Measurements from ENCODE around the gene RHBDL1.
A peak's percentile ranks its signal among the peaks of the same experiment; 100 is the strongest.

Gene RHBDL1

DNA sequence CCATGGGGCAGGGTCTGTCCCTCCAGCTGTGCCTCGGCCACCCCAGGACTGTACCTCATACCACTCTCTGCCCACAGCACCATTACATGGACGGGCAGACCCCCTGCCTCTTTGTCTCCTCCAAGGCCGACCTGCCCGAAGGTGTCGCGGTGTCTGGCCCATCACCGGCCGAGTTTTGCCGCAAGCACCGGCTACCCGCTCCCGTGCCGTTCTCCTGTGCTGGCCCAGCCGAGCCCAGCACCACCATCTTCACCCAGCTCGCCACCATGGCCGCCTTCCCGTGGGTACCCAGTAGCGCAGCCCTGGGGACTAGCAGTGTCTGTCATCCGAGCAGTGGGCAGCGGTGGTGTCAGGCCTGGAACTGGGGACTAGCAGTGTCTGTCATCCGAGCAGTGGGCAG, 2.6 kb upstream of the RHBDL1 start:
- no peak for DNase-seq (ENCODE audit: low read depth in 2 of 2)

DNA sequence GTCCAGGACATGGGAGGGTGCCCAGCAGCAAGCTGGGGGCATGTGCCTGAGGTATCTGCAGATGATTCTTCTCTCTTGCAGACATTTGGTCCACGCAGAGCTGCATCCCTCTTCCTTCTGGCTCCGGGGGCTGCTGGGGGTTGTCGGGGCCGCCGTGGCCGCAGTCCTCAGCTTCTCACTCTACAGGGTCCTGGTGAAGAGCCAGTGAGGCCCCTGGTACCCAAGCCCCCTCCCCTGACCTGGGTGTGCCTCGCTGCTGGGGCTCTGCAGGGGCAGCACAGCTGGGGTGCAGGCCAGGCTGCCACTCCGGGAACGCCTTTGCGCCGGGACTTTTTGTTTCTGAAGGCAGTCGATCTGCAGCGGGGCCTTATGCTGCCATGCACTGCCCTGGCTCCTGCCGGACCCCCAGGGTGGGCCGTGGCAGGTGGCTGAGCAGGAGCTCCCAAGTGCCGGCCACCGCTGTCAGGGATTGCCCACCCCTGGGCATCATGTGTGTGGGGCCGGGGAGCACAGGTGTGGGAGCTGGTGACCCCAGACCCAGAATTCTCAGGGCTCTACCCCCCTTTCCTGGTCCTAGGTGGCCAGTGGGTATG, 2.0 kb upstream of the RHBDL1 start:
- no peak for DNase-seq (ENCODE audit: low read depth in 2 of 2)

DNA sequence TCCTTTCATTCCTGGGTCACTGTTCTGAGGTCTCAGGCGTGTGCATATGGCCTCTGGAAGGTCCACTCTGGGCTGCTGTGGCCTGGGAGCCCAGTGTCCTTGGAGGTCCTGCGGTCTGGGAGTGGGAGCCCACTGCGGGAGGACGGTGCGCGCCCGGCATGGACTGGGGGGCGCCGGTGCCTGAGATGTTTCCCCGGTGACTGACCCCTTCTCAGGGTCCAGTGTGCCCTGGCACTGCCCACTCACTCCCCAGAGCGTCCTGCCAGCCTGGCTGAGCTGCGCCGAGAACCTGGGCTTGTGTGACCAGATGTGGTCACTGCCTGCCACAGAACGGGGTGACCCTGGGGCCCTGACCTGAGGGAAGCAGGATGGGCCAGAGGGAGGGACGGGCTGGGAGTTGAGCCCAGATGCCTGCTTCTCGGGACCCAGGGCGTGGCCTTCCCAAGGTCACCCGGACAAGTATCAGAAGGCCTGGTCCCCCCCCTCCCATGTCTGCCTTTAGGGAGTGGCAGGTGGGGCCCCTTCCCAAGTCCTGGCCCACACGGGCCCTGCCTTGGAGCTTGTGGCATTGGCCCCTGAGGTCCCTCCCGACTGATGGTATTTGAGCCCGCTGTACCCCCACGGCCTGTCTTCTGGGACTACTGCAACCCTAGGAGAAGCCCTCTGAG, 1.1 kb upstream of the RHBDL1 start:
- DNase-seq (ENCODE audit: low read depth in 2 of 2): no peak

DNA sequence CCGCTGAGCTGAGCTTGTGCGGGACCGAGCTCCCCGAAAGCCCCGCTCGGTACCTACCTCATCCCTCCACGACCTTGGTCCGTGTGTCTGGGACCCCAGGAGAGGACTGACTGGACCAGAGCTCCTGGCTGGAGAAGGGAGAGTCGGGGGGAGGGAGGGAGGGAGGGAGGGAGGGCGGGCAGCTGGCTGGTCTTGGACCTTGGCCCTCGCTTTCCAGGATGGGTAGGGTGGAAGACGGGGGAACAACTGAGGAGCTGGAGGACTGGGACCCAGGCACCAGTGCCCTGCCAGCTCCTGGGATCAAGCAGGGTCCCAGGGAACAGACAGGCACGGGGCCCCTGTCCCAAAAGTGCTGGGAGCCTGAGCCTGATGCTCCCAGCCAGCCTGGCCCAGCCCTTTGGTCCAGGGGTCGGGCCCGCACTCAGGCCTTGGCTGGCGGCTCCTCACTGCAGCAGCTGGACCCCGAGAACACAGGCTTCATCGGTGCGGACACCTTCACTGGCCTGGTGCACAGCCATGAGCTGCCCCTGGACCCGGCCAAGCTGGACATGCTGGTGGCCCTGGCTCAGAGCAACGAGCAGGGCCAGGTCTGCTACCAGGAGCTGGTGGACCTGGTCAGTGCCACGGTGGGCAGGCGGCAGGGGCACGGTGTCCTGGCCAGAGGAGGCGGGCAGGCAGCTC, 553 bp downstream of the RHBDL1 start:
- DNase-seq (ENCODE audit: low read depth in 2 of 2): no peak

DNA sequence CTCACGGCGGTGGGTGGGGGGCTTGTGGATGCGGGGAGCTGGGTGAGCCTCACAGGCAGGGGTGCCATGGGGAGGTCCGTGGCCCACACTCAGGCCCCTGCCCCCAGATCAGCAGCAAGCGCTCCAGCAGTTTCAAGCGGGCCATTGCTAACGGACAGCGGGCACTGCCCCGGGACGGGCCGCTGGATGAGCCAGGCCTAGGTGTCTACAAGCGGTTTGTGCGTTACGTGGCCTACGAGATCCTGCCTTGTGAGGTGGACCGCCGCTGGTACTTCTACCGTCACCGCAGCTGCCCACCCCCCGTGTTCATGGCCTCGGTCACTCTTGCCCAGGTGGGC, 1.1 kb downstream of the RHBDL1 start:
- no peak for DNase-seq (ENCODE audit: low read depth in 2 of 2)

DNA sequence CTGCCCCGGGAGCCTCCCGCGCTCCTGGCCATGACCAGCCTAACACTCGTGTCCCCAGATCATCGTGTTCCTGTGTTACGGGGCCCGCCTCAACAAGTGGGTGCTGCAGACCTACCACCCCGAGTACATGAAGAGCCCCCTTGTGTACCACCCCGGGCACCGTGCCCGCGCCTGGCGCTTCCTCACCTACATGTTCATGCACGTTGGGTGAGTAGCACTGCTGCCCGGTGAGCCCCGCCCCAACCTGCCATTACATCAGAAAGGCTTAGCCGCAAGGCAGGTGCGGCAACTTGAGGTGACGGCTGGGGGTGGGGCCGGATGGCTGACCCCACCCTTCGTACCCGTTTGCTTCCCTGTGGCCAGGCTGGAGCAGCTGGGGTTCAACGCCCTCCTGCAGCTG, 1.4 kb downstream of the RHBDL1 start:
- no peak for DNase-seq (ENCODE audit: low read depth in 2 of 2)

DNA sequence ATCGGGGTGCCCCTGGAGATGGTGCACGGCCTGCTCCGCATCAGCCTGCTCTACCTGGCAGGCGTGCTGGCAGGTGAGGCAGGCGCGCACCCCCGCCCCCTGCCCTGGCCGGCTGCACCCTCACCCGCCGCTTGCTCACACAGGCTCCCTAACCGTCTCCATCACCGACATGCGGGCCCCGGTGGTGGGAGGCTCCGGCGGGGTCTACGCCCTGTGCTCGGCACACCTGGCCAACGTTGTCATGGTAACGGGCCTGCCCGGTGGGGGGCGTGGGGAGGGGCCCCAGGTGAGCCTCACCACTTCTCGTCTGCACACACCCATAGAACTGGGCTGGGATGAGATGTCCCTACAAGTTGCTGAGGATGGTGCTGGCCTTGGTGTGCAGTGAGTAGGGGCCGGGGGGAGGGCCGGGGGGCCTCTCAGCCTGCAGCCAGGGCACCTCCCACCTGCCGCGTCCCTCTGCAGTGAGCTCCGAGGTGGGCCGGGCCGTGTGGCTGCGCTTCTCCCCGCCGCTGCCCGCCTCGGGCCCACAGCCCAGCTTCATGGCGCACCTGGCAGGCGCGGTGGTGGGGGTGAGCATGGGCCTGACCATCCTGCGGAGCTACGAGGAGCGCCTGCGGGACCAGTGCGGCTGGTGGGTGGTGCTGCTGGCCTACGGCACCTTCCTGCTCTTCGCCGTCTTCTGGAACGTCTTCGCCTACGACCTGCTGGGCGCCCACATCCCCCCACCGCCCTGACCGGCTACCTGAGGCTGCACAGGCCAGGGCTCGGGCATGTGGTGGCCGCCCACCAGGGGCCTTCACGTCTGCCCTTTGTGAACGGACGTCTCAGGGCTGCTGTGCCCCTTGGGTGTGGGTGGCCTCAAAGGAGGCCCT, 2.1 kb downstream of the RHBDL1 start:
- no peak for DNase-seq (ENCODE audit: low read depth in 2 of 2)

DNA sequence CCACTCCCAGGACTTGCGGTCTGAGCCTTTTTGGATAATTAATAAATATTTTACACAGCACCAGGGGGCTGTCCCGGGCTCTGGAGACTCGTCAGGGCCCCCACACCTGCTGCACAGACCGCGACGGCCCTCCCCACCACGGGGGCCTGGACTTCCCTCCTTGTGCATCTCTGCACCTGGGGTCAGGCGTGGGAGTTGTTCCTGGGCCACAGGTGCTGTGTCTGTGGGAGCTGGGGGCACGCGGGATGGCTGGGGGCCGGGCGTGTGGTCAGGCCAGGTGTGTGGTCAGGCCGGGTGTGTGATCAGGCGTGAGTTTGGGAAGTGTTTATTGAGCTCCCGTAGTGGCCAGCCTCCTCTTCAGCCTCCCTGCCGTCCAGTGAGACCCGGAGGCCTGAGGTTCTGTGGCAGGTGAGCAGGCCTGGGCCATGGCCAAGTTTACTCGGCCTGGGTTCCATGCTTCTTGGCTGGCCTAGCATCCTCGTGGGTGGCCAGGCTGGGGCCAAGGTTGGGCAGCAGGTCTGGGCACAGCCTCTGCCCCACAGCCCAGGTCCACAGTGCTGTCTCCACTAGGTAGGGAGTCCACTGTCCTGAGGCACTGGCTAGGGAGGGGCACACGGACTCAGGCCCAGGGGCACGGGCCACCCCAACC, 2.9 kb downstream of the RHBDL1 start:
- DNase-seq (ENCODE audit: low read depth in 2 of 2): no peak

DNA sequence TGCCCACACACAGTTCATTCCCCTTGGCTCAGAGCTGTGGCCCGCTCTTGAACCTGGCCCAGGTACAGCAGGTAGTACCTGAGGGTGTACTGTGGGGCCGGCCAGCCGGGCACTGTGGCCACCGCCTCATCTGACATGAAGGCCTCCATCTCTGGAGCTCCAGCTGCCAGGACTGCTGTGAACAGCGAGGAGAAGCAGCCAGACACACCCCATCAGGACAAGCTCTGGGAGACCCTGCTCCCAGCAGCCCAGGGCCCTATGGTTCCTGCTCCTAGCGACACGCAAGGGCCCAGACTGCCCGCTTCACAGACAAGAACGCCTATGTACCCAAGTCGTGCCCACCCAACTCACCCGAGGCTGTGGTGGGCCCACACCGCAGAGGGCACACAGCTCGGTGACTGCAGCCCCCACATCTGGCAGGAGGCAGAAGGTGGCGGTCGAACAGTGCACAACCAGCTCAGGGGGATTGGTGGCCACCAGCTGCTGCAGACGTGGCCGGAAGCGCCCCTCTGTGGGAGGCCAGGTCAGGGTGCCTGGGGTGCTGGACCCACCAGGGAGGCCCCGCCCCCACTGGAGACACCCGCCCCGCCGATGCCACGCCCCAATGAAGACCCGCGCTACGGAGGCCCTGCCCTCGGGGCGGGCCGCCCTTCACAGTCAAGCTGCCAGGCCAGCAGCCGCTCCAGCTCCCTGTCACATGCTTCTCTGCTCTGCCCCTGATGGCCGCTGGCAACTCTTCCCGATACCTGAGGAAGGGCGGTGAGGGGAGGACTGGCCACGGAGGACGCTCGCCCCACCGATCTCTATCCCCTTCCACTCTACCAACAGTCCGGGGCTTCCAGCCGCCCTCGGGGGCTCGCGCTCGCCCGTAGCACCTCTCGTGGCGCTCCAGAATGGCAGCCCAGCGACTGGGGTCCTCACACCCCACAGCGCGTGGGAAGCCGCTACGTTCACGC, 3.7 kb downstream of the RHBDL1 start:
- peak in 1 of 2 donors; percentile 24 for DNase-seq (ENCODE audit: low read depth in 2 of 2)

DNA sequence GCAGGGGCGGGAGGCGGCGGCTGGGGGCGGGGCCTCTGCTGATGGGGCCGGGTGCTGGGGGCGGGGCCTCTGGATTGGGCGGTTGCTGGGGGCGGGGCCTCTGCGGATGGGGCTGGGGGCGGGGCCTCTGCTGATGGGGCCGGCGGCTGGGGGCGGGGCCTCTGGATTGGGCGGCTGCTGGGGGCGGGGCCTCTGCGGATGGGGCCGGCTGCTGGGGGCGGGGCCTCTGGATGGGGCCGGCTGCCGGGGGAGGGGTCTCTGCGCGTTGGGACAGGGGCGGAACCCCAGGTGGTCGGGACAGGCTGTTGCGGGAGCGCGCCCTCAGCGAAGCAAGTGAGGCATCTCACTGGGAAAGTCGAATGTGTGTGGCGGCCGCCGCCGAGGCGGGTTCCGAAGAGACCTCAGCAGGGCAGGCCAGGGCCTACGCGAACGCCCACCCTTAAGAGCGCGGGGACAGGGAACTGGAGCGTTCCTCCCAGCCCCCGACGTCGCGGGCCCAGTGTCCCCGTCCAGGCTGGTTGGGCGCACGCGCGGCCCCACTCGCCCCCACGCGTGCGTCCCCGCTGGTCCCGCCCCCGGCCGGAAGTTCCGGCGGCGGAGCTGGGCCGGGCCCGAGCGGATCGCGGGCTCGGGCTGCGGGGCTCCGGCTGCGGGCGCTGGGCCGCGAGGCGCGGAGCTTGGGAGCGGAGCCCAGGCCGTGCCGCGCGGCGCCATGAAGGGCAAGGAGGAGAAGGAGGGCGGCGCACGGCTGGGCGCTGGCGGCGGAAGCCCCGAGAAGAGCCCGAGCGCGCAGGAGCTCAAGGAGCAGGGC, 4.5 kb downstream of the RHBDL1 start, which contains the start of gene STUB1:
TSS of gene STUB1 (plus strand) at position 597 of the 811 bp plus-strand sequence. CDS start at position 713, 116 bp downstream.
- DNase-seq (ENCODE audit: low read depth in 2 of 2): peak; percentile 83 to 91

DNA sequence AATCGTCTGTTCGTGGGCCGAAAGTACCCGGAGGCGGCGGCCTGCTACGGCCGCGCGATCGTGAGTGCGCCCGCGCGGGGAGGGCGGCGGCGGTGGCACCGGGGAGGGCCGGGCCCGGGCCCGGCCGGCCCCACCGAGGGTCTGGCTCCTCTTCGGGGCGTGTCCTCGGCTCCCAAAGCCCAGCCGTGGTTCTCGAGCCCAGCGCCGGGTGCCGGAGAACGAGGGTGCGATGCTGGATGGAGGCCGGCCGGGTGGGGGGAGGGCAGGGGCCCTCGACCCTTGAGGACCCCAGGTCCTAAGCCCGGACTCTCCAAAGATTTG, 5.1 kb downstream of the RHBDL1 start:
- DNase-seq (ENCODE audit: low read depth in 2 of 2): no peak

DNA sequence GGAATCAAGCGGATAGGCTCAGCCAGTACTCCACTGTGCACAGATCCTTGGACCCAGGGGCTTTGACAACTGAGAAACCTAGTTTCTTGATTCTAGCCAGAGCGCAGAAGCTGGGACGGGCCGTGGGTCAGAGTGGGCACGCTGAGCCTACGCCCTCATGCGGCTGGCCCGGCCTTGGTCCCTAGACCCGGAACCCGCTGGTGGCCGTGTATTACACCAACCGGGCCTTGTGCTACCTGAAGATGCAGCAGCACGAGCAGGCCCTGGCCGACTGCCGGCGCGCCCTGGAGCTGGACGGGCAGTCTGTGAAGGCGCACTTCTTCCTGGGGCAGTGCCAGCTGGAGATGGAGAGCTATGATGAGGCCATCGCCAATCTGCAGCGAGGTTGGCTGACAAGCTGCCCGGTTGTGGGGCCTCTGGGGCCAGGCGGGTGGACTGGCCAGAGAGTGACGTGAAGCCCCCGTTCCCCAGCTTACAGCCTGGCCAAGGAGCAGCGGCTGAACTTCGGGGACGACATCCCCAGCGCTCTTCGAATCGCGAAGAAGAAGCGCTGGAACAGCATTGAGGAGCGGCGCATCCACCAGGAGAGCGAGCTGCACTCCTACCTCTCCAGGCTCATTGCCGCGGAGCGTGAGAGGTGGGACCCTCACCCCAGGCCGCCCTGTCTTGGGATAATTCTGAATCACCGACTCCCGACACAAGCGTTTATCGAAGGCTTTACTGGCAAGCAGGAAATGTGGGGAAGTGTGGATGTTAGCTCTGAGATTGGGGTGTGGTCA, 5.7 kb downstream of the RHBDL1 start:
- no peak for DNase-seq (ENCODE audit: low read depth in 2 of 2)

DNA sequence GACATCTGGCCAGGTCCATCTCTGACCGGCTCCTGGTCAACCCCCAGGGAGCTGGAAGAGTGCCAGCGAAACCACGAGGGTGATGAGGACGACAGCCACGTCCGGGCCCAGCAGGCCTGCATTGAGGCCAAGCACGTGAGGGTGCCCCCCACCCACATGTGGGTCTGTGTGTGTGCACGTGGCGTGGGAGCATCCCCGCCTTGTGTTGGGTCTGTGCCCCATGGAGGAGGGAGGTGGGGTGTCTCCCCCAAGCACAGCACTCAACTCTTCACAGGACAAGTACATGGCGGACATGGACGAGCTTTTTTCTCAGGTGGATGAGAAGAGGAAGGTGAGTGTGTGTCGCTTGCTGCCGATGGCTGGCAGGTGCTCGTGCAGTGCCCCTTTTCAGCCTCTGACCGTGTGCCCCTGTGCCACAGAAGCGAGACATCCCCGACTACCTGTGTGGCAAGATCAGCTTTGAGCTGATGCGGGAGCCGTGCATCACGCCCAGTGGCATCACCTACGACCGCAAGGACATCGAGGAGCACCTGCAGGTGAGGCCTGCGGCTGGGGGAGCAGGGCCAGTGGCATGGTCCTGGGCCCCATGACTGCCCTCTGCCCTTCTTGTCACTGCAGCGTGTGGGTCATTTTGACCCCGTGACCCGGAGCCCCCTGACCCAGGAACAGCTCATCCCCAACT, 6.4 kb downstream of the RHBDL1 start:
- DNase-seq (ENCODE audit: low read depth in 2 of 2): no peak

DNA sequence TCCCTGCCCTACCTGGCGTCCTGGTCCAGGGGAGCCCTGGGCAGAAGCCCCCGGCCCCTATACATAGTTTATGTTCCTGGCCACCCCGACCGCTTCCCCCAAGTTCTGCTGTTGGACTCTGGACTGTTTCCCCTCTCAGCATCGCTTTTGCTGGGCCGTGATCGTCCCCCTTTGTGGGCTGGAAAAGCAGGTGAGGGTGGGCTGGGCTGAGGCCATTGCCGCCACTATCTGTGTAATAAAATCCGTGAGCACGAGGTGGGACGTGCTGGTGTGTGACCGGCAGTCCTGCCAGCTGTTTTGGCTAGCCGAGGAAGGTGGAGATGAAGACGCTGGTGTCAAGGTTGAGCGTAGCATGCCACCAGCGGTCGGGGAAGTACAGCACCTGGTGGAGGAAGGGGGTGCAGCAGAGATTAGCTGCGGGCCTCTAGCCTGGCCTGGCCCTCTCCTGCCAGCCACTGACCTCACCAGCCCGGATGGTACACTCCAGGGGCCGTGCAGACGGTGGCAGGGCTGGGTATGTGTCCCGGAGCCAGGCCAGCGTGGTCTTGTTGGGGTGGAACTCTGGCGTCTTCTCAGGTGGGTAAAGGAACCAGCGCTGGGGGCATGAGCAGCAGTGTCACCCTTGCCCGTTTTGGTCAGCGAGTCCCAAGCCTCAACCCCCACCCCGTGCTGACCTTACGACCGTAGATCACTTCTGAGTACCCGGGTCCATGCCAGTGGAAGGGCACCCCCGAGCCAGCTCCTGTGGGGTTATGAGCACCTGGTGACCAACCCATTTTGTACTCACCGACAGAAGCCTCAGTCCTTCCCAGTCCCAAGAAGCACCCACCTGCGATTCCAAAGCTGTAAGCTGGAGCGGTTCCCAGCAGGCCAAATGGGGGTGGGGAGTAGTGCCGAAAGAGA, 7.3 kb downstream of the RHBDL1 start:
- no peak for DNase-seq (ENCODE audit: low read depth in 2 of 2)

DNA sequence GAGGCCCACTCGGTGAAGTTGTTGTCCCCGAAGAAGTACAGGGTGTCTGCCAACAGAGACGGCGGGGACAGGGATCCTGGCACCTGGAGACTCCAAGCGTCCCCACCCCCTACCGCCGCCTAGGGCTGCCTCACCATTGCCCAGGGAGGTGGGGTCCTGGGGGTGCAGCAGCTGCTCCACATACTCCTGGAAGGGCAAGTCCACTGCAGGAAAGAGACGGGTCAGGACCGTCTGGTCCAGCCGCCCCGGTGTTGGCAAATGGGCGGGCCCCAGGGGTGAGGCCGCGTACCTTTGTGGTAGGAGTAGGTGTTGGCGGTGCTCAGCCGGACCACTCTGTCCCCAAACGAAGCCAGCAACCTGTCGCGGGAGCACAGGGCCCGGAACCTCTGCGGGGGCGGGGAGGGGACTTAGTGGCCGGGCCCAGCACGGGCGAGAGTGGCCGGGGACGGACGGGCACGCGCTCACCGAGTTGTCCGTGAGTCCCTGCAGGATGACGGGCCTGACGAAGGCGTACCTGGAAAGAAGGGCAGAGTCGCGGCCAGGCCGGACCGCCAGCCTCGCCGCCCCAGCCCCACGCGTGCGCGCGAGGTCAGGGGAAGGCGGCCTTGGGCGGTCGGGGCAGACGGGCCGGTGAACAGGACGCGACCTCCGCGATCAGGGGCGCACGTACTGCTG, 8.1 kb downstream of the RHBDL1 start:
- no peak for DNase-seq (ENCODE audit: low read depth in 2 of 2)

DNA sequence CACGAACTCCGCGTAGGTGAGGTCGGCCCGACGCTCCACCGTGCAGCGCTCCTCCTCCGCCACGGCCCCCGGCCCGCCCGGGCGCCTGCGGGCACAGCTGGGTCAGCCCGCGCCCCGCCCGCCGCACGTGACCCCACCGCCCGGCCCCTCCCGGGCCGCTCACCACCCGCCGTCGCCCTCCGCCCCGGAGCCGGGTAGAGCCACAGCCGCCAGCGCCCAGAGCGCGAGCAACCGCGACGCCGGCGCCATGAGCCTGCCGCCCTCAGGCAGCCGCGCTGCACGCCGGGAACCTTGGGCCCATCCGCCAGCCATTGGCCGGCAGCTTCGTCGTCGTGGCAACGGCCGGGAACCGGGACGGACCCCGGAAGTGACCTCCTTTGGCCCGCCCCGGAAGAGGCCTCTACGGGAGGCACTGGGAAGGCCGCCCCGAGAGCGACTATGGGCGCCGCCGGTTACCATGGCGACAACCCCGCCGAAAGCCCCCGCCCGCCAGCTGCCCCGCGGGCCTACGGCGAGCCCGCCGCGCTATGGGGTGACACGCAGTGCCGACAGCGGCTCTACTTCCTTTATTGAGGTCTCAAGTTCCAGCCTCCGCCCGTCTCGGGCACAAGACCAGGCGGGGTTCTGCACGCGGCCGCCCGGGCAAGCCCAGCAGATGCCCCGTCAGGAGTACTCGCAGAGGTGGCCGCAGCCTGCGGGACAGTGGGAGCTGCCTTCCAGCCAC, 8.8 kb downstream of the RHBDL1 start, which contains the start of gene JMJD8:
TSS of gene JMJD8 (minus strand) at position 264 of the 724 bp plus-strand sequence. CDS start at position 249, 15 bp downstream.
- peak; percentile 94 to 95 for DNase-seq (ENCODE audit: low read depth in 2 of 2)
